Testis (tissue), 3 donors: ENCODE results near the gene GNA14. TPM values are rescaled to one million over a fixed set of nuclear protein-coding genes. Genes with fewer than 3 reads are reported as not detected.

ENCODE experiments used
- DNase-seq: peaks from one replicate; pipeline ENCODE4 v3.0.0-alpha.2; 2019
- H3K27ac ChIP-seq, 2 donors: fragments of 200-600 bp; sonication (generic); one replicate each; pipeline ENCODE4 v1.5.1; 2019
- H3K27me3 ChIP-seq: fragments of 200-600 bp; sonication (generic); one replicate; pipeline ENCODE4 v1.5.1; 2019
- H3K36me3 ChIP-seq: fragments of 200-600 bp; sonication (generic); one replicate; pipeline ENCODE4 v1.5.1; 2017; ENCODE audit warnings: low read depth; ENCODE audit errors: missing control alignments
- H3K4me1 ChIP-seq: fragments of 200-600 bp; sonication (generic); one replicate; pipeline ENCODE4 v1.5.1; 2019
- H3K4me3 ChIP-seq, 2 donors: fragments of 200-600 bp; sonication (generic); one replicate each; pipeline ENCODE4 v1.5.1; 2017 to 2019
- H3K9me3 ChIP-seq: fragments of 200-600 bp; sonication (generic); one replicate; pipeline ENCODE4 v1.5.1; 2017
- POLR2A ChIP-seq: fragments of 450-650 bp; IDR thresholded peaks from one replicate; pipeline ENCODE4 v1.6.1; 2017; ENCODE audit warnings: antibody characterized with exemption, mild to moderate bottlenecking, moderate library complexity
- WGBS, 2 donors: methylation state at CpG; one replicate each; pipeline ENCODE4 v1.1.5; 2018; 5-methylcytosine and 5-hydroxymethylcytosine counted together
- intact Hi-C: fragments of 100-400 bp; cut with DNase I; formaldehyde crosslinking; loops from one replicate; pipeline ENCODE4 v1.15.1; 2023; ENCODE audit warnings: low total_unique reads
- polyA plus RNA-seq: library from polyadenylated mRNA; stranded (reverse); fragments of 350-450 nt; fragmentation: Illumina TruSeq; extraction: RNeasy Lipid Tissue Mini Kit (QIAGEN cat#74804); gene quantifications from one replicate; pipeline ENCODE4 v1.2.3, GENCODE V29; 2014; ENCODE audit warnings: low read depth, low replicate concordance; ENCODE audit not compliant: insufficient read depth
- total RNA-seq, 2 donors: library from RNA; depleted of rRNA; stranded (reverse); fragments of >200 nt; gene quantifications; one replicate each; pipeline ENCODE4 v1.2.3, GENCODE V29; 2016
- TF ChIP-seq, protein P1 (sequence below), 3 experiments: fragments of 450-650 bp in 2 of 3; fragments of 200-600 bp in 1 of 3; sonication (generic) in 1 of 3; IDR thresholded peaks; one replicate each; pipeline ENCODE4 v1.5.1; 2016 to 2019; ENCODE audit warnings: antibody characterized with exemption in 3 of 3, mild to moderate bottlenecking in 2 of 3, moderate library complexity in 1 of 3

Gene GNA14
- total and polyA plus RNA-seq, 3 donors from 2014 or later = 3.1 to 4.4 (median 4.3) TPM

DNA sequence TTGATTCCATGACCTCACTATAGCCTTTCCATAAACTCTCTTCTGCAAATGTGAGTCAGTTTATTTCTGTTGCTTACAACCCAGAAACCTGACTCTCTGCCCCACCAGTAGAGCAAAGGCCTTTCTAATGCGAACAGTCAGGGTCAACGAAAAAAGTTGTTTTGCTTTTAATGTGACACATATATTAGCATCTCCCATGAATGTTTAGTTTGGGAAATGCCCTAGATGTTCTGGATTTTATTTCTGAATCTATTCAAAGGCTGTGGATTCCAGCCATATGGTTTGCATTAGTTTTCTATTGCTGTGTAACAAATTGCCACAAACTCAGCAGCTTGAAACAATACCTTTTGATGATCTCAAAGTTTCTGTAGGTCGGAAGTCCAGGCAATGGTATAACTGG lies 193.5 kb downstream of the GNA14 start:
- intact Hi-C loops = loop anchor here (10.0 kb wide), 1 partner anchor 290 kb away; no protein-coding TSS in a partner anchor
- no peaks in the 10 kb centered on the region for H3K27me3 ChIP-seq
- 89 to 100% methylated on average over 3 of the region's 3 CpGs for WGBS, 2 donors

DNA sequence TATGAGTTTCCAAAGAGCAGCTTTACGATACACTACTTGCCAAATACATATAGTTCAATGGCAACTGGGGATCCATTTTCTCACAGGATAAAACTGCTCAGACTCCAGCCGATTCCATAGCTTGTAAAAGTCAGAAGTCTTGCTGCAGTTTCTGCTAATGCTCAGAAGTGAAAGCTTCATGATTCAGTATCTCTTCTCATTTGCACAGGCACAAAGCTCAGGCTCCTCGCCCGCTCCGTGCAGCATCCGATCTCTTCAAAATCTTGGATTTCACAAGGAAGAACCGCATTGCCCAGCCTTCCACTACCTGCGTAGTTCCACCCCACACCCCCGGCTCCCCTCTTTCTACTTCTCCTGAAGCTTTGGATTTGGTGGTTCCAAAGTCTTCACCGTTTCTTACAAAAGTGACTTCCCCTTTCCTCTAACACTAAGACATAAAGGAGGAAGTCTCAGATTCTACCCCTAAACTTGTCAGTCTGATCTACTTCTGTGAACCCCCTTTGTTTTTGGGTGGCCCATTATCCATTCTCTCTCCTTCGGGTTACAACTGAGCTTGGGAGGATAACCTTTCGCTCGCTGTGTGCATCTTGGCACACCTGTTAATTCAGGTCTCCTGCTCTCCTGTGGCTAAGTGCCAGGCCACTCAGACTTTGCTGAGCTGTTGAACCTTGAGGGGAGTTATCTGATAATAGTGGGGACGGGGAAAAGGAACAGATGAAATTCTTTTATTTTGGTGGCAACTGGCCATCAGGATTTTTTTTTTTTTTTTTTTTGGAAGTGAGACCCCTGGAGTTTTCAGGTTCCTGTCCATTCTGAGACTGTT lies 194.1 kb downstream of the GNA14 start:
- Histone ChIP-seq H3K9me3 (no peaks in the 10 kb centered on the region), H3K27ac (no peak overlapping the region), H3K36me3 (no peaks in the 10 kb centered on the region), H3K4me1 (peaks cover 4% of the 10 kb centered on the region), H3K27me3 (no peaks in the 10 kb centered on the region), H3K4me3 (no peak overlapping the region)
- DNase-seq = no peak
- 74 to 86% methylated on average over 14 of the region's 14 CpGs for WGBS, 2 donors
- TF ChIP-seq, protein P1, sequence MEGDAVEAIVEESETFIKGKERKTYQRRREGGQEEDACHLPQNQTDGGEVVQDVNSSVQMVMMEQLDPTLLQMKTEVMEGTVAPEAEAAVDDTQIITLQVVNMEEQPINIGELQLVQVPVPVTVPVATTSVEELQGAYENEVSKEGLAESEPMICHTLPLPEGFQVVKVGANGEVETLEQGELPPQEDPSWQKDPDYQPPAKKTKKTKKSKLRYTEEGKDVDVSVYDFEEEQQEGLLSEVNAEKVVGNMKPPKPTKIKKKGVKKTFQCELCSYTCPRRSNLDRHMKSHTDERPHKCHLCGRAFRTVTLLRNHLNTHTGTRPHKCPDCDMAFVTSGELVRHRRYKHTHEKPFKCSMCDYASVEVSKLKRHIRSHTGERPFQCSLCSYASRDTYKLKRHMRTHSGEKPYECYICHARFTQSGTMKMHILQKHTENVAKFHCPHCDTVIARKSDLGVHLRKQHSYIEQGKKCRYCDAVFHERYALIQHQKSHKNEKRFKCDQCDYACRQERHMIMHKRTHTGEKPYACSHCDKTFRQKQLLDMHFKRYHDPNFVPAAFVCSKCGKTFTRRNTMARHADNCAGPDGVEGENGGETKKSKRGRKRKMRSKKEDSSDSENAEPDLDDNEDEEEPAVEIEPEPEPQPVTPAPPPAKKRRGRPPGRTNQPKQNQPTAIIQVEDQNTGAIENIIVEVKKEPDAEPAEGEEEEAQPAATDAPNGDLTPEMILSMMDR (IDR thresholded peaks at IDR 0.05) = no peak
- no peak for TF ChIP-seq POLR2A
- intact Hi-C loops = loop anchor here (10.0 kb wide), 1 partner anchor 291 kb away; no protein-coding TSS in a partner anchor

More for the DNA sequence above, 193.5 kb downstream of the GNA14 start:
- TF ChIP-seq, protein P1 (IDR thresholded peaks at IDR 0.05) = no peak
- no peak for TF ChIP-seq POLR2A
- Histone ChIP-seq H3K9me3 (no peaks in the 10 kb centered on the region), H3K4me3 (no peak overlapping the region), H3K4me1 (peaks cover 4% of the 10 kb centered on the region), H3K36me3 (no peaks in the 10 kb centered on the region), H3K27ac (no peak overlapping the region)
- no peak for DNase-seq

DNA sequence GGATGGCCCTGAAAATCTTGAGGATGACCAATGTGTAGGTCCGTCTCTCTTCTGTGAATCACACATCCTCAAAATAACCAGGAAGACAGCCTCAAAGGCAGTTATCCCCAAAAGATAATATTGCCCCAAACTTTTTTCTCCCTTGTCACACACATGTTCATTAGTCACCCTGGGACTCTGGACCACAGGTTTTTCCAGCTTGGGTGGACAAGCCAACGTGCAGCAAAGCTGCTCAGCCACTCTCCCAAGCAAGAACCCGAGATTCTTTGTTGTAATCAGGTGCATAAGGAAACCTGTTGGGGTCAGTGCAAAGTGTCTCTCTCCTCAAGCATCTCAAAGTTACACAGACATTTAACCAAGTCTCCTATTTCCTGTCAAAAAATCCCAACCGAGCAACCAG lies 196.6 kb downstream of the GNA14 start:
- Histone ChIP-seq H3K9me3 (no peaks in the 10 kb centered on the region), H3K4me1 (no peaks in the 10 kb centered on the region), H3K4me3 (no peak overlapping the region), H3K27ac (no peak overlapping the region), H3K27me3 (no peaks in the 10 kb centered on the region), H3K36me3 (no peaks in the 10 kb centered on the region)
- TF ChIP-seq, protein P1 (IDR thresholded peaks at IDR 0.05) = no peak
- TF ChIP-seq POLR2A = no peak
- WGBS, 2 donors = 96 to 97% methylated on average over 4 of the region's 4 CpGs
- DNase-seq = no peak
- intact Hi-C loops = loop anchor here (10.0 kb wide), 1 partner anchor 293 kb away; no protein-coding TSS in a partner anchor

DNA sequence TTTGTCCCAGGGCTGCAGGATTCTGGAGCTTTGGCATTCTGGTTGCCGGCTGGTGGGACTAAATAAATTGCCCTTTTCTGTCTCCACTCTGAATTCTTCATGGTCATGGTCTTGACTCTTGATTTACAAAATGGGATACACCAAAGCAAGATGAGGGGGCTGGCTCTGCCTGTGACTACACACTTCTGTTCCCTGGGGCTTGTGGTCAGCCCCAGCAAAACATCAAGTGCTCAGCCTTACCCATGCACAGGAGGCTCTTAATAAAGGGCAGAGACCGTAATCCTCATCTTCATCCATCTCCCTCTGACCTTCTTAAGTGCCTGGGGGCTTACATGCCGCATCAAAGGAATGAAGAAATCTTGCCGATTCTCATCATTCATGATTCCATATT lies 198.0 kb downstream of the GNA14 start:
- intact Hi-C loops = loop anchor here (10.0 kb wide), 1 partner anchor 295 kb away; no protein-coding TSS in a partner anchor
- no peaks in the 10 kb centered on the region for H3K9me3 ChIP-seq
- TF ChIP-seq, protein P1 (IDR thresholded peaks at IDR 0.05) = no peak
- TF ChIP-seq POLR2A = no peak
- H3K4me1 ChIP-seq = no peaks in the 10 kb centered on the region
- WGBS, 2 donors = 98 to 99% methylated on average over 4 of the region's 4 CpGs
- no peaks in the 10 kb centered on the region for H3K27me3 ChIP-seq
- H3K36me3 ChIP-seq = no peaks in the 10 kb centered on the region
- H3K27ac ChIP-seq = no peak overlapping the region
- DNase-seq = no peak
- H3K4me3 ChIP-seq = no peak overlapping the region
